Right ventricle myocardium inferior (tissue), 1 donor: ENCODE results near the gene HECTD2. TPM values are rescaled to one million over a fixed set of nuclear protein-coding genes. Genes with fewer than 3 reads are reported as not detected.
"Not testable (repeated sequence)": the region's sequence is repeated elsewhere in the genome, so short reads cannot be mapped to it uniquely, and the experiment has no call there.

ENCODE experiments used
- ATAC-seq: fragments of 200-7000 bp; cut with Tn5 transposase; one replicate; pipeline ENCODE4 v1.9.1; 2020; ENCODE audit warnings: mild to moderate bottlenecking, moderate library complexity
- DNase-seq: peaks from one replicate; pipeline ENCODE4 v3.0.0; 2021; ENCODE audit errors: missing footprints
- intact Hi-C: fragments of 100-400 bp; cut with DNase I; formaldehyde crosslinking; loops from one replicate; pipeline ENCODE4 v1.11.0; 2022
- total RNA-seq: library from RNA; stranded (reverse); fragmentation: NEBNext Ultra II Directional; extraction: Animal tissue kit (Norgen Biotek cat#: 25700); gene quantifications from one replicate; pipeline ENCODE4 v1.2.1, GENCODE V29; 2021
- donor health status: DM: no; HTN: yes; CAD: no; lungs with severe emphysema.

The HECTD2 gene
- total RNA-seq, 1 donor from 2014 or later: 2.5 TPM

DNA sequence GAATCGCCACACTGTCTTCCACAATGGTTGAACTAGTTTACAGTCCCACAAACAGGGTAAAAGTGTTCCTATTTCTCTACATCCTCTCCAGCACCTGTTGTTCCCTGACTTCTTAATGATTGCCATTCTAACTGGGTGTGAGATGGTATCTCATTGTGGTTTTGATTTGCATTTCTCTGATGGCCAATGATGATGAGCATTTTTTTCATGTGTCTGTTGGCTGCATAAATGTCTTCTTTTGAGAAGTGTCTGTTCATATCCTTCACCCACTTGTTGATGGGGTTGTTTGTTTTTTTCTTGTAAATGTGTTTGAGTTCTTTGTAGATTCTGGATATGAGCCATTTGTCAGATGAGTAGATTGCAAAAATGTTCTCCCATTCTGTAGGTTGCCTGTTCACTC is 45.0 kb downstream of the HECTD2 start:
- DNase-seq, intact Hi-C loops, ATAC-seq: not testable (repeated sequence)

DNA sequence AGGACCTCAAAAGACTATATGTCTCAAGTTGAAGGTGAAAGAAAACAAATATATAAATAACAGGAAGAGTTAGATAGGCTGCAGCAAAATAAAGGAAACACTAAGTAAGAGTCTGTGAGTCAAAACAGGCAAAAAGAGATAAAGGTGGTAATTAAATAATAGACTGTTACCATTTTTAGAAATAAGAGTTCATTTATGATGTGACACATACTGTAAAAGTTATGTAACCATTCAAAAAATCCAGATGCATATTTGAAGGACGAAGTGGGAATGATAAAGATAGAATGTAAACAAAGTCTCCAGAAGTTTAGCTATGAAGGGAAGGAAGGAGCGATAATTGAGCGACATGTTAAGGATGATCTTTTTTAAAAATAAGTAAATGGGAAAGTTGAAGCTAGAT is 50.5 kb downstream of the HECTD2 start:
- intact Hi-C loops: no loop called here
- DNase-seq (no peak), ATAC-seq (no peak)

DNA sequence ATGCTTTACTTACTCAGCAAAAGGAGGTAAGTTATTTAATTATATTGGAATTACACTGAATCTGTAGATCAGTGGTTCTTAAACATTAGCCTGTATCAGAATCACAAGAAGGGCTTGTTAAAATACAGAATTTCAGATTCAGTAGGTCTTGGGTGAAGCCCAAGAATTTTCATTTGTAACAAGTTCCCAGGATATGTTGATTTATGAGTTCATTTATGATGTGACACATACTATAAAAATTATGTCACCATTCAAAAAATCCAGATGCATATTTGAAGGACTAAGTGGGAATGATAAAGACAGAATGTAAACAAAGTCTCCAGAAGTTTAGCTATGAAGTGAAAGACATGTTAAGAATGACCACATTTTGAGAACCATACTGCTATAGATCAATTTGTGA is 52.3 kb downstream of the HECTD2 start:
- intact Hi-C loops: no loop called here
- ATAC-seq (no peak), DNase-seq (no peak)

DNA sequence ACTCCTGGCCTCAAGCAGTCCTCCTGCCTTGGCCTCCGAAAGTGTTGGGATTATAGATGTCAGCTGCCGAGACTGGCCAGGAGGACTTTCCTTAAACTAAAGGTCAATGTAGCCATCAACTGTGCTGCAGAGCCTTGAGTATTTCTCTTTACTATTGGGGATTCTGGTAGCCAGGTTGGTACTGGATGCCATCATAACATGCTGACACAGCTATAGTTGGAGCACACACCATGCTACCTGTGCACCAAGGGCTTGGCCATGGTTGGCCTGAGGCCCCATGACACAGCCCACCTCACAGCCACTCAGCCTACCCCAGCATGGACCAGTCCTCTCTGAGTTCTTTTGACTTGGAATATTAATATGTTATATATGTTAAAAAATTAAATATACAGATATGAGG is 54.4 kb downstream of the HECTD2 start:
- no peak for ATAC-seq
- DNase-seq: peak; percentile 22
- intact Hi-C loops: no loop called here

DNA sequence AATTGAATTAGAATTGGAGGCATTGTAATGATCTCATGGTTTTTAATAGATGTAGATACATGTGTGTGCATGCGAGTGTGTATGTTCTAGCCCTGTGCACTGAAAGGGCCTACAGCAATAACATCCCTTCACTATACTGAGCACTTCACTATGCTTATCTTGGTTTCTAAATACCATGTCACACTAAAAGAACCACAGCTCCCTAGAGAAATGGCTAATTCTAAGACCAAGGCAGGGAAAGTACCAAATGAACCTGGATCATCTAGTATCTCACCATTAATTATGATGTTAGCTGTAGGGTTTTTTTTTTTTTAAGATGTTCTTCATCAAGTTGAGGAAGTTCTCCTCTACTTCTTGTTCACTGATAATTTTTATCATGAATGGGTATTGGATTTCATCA is 55.1 kb downstream of the HECTD2 start:
- ATAC-seq (no peak), DNase-seq (no peak)
- intact Hi-C loops: no loop called here

DNA sequence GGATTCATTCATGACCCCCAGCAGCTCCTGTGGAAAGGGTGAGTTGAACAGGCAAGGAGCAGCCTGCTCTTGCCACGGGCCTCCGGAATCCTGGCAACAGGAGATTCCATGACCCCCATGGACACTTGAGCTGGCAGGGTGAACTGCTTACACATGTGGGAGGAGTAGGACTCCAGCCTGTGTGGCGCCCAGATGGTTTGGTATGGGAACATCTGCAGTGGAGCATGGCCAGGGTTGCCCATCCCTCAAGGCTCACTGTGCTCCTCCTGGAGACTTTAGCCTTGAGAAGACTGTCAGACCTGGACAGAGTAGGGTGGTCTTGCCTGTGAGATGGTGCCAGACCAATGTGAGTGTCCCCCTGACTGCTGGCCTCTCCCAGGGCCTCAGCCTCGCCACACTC is 57.0 kb downstream of the HECTD2 start:
- DNase-seq (peak; percentile 34), ATAC-seq (no peak)
- intact Hi-C loops: no loop called here

DNA sequence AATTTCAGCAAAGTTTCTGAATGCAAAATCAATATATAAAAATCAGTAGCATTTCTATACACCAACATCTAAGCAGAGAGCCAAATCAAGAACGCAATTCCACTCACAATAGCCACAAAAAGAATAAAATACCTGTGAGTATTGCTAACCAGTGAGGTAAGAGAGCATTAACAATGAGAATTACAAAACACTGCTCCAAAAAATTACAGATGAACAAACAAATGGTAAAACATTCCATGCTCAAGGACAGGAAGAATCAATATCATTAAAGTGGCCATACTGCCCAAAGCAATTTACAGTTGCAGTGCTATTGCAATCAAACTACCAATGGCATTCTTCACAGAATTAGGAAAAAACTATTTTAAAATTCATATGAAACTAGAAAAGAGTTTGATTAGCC is 61.5 kb downstream of the HECTD2 start:
- no peak for ATAC-seq
- intact Hi-C loops: no loop called here
- no peak for DNase-seq

DNA sequence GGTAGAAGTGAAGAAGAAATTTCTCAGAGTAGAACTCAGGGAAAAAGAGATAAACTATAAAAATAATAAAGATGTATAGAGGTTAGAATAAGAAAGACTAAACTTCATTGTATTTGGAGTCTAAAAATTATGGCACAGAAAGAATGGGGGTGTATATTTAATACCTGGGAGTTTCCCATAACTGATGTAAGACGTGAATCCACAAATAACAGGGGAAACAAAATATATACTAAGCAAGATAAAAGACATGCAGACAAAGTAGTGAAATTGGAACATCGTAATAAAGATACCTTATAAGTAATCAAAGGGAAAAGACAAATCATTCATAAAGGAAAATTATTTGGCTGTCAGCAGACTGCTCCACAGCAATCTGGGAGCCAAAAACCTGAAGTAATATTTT is 62.8 kb downstream of the HECTD2 start:
- no peak for ATAC-seq
- DNase-seq: no peak
- intact Hi-C loops: no loop called here

DNA sequence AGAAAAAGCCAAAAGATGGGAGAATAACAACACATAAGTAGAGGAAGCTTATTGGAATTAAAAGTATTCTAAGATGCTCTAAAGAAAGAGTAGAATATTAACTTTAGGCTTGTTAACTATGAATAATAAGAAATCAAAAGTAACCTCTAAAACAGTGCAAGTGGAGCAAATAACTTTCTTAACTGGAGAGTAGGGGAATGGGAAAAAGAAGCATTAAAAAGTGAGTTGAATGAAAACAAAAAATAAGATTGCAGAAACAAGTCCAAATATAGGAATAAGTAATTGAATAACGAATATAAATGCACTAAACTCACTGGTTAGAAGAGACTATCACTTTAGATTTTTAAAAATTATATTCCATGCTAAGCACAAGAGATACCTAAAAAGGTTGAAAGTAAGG is 63.9 kb downstream of the HECTD2 start:
- intact Hi-C loops: no loop called here
- DNase-seq: no peak
- no peak for ATAC-seq

DNA sequence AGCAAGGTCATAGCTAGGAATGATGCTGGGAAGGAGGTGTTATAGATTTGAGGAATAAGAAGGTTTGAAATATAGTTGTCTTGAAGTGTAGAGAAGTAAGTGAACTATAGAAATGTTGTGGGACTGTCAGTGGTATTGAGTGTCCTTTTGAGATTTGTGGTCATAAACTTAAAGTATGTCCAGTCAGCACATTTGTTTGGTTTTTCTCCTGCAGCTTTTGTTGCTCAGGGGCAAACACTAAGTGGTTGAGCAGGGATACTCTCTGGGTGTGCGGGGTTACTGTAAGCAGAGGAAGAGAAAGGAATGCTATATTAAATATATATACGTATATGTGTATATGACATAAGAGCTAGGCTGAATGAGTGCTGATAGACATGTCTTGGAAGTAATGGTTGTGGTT is 67.1 kb downstream of the HECTD2 start:
- ATAC-seq (no peak), DNase-seq (no peak)
- intact Hi-C loops: no loop called here

DNA sequence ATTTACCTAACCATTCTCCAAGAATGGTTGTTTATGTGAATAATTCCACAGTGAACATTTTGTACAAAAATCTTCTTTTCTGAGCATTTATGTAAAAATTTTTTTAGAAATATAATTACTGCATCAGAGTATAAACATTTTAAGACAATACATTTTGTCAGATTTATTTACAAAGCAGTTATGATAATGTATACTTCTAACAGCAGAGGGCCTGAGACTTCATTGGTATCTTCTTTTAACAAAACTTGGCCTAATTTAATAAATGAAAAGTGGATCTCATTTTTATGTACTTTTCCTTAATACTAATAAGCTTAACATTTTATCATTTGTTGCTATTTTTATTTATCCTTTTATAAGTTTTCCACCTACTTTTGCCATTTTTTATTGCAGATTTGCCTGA is 69.4 kb downstream of the HECTD2 start:
- no peak for DNase-seq
- no peak for ATAC-seq

DNA sequence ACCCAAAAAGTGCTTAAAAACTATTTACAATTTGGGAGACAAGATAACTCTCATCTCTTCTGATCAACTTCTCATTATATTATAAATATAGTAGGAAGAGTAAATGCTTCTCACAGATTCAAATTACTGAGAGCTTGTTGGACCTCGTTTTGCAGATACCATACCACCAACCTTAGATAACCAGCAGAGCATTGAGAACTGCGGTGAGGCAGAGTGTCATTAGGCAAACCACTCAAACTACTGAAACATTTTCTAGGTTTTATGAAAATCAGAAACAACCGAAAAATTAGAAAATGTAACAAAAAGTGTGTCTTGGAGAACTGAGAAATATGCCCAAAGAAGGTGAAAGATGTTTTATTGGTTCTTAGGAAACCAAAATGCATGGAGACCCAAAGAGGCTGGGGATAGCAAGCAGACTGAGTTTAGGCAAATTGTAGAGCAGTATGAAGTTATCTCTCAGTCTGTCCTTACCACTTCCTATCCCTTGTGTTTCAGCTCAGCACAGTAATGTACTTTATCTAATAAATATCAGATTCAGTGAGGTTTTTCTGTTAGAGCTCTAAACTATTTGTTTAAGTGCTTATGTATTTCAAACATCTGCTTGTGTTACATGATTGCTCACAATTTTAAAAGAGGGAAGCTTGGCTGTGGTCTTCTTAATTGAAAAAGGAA is 77.9 kb downstream of the HECTD2 start:
- no peak for DNase-seq
- intact Hi-C loops: no loop called here
- no peak for ATAC-seq

More for the DNA sequence above, 69.4 kb downstream of the HECTD2 start:
- intact Hi-C loops: no loop called here

DNA sequence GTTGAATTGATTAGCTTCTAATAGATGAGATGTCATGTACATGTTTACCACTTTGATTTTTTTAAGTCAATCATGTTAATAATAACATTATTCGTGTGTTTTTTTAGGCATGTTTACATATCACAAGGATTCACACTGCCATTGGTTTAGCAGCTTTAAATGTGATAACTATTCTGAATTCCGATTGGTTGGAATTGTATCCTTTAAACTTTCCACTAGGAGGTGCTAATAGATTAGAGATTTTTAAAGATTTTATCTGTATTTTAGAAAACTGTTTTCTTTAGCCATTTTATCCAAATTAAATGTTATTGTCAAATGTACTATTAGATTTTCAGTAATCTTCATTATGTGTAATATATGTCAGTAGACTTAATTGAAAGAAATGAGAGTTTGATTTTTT is 83.2 kb downstream of the HECTD2 start:
- DNase-seq: no peak
- ATAC-seq: no peak
- intact Hi-C loops: loop anchor here (1.0 to 5.0 kb wide), 2 partner anchors 59 to 142 kb away; no protein-coding TSS in a partner anchor

DNA sequence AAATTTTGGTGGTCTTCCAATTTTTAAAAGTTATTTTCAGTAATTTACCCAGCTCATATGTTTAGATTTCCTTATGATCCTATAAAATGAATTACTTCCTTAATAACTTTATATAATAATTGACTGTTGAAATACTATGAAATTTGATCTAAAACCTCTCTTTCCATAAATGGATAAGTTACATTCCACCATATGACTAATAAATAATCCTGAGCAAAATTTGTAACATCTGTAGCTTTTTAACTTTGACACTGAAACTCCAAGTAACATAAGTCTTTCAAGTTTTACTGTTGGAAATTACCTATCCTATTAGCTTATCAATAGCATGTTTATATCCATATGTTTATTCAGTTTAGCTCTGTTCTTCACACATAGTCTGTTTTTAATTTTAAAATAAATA is 85.3 kb downstream of the HECTD2 start:
- ATAC-seq: no peak
- intact Hi-C loops: no loop called here

DNA sequence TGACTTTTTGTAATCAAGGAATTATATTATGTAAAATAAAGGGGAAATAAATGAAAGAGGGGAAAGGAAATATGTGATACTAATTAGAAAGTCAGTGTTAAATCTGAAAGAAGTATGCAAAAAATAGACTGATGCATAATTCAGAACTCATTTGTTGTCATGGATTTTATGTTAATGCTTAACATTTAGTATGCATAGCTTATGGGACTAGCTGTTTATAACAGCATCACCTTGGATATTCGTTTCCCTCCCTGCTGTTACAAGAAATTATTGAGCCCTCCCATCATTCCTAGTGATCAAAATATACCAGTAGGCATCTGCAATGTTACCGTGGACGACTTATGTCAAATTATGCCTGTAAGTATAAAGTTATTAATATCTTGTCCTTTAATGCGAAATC is 85.9 kb downstream of the HECTD2 start:
- no peak for ATAC-seq
- DNase-seq: no peak
- intact Hi-C loops: no loop called here

More for the DNA sequence above, 85.3 kb downstream of the HECTD2 start:
- no peak for DNase-seq

DNA sequence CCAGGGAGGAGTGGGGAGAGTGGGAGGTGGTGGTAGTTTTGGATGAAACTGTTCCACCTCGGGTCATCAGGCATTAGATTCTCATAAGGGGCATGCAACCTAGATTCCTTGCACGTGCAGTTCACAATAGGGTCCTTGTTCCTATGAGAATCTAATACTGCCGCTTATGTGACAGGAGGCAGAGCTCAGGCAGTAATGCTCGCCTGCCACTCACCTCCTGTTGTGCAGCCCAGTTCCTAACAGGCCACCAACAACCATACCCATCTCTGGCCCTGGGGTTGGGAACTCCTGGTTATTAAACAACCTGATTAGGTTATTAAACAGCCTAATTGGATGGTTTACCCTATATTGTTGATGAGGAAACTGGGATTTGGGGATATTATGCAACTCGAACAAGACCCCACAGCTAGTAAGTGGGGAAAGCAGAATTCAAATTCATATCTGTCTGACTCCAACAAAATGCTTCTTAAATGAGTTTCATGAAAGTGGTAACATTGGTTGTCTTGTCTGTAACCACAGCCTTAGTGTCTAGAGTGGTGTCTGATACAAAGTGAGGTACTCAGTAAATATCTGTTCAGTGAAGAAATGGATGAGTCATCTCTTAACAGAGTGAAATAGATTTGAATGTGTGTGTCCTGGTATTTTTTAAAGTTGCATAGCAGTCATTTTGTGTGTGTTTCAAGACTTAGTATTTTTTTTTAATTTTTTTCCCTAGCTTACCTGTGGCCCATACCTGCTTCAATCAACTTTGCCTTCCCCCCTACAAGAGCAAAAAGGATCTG is 101.6 kb downstream of the HECTD2 start:
- no peak for ATAC-seq
- DNase-seq: no peak
- intact Hi-C loops: no loop called here

DNA sequence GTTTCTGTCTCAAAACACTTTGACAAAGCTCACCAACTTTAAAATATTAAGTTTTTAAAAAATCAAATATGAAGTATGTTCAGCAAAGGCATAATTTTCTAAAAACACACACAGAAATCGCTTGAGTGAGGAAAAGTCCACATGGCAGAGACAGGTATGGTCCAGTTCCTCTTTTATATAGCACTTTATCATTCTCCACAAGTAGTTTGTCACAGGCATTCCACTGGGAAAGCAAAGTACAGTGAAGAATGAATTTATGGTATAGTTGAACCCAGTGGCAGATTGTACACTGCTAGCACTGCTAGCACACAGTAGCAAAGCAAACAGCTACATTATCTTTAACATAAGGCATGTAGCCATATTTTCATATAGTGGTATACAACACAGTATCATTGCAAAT is 102.3 kb downstream of the HECTD2 start:
- ATAC-seq: no peak
- intact Hi-C loops: no loop called here
- no peak for DNase-seq

DNA sequence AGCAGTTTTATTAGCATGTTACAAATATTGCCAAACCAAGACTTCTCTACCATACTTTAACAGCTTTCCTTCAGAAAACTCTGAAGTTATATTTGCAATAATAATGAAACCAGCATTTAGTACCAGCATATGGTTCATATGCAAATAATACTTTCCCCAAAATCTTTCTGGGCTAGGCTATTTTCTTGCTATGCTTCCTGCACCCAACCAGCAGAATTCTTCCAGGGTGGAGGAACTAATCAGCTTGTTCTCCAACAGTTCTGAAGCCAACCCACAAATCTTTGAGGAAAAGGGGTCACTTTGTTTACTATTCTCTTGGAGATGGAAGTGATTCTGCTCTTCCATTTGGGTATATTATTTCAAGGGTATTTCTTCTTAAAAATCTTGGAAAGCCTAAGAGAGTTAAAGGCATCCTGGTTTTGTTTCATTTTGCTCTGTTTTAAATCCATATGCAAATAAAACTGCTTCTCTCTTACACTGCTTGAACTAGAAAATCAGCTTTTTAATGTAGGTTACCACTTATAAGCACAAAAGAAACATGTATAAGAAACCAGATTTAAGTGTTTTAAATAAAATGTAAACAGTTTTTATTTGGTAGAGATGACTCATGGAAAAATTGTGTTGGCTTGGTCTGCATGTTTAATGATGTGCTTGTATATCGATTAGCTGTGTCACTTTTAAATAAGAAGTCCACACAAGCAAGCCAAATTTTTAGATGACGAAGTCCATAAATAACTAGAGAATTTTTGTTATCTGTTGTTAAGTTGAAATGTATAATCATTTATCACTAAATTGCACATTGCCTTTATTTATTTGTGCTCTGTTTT is 103.7 kb downstream of the HECTD2 start:
- no peak for ATAC-seq
- intact Hi-C loops: no loop called here
- DNase-seq: no peak

DNA sequence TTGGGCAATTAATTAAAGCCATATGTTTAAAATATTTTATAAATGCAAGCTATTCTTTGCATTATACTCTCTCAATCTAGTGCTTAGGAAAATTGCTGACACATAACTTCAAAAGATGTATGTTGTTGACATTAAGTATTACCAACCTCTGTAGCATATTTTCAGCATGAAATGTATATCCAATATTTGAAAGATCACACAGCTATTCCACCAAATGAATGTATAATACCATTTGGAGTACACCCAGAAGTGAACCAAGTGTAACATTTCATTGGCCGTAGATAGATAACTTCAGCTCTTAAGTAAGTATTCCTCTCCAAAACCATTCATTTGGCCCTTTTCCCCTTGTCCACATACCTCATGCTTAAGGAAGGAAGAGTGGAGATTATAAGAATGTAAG is 104.6 kb downstream of the HECTD2 start:
- intact Hi-C loops: no loop called here
- no peak for DNase-seq
- ATAC-seq: no peak

DNA sequence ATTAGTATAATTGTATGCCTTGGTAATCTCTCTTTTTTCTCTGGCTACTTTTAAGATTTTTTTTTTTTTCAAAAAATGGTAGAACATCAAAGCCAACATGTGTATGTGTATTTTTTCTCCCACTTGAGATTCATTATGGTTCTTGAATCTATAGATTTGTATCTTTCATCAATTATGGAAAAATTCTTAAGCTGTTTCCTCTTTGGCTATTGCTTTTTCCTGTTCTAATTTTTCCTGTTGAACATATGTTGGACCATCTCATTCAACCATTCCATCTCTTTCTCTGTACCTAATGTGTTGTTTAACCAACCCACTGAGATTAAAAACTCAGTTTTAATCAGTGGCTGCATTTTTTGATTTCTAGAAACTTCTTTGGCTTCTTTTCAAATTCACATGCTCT is 107.2 kb downstream of the HECTD2 start:
- DNase-seq: no peak
- intact Hi-C loops: no loop called here
- ATAC-seq: no peak
